Activated gamma-delta T cell treated with Interleukin-2 at 50 U/mL for 16 hours (primary cell): Measurements from ENCODE around the gene SLC15A4.

Source experiments
- DNase-seq: peaks from one replicate; pipeline ENCODE4 v3.0.0-alpha.2; 2020

The SLC15A4 gene

GRCh38 chr12:128792398-128792797, 31.4 kb downstream of the SLC15A4 start:
- no peak for DNase-seq

- no peak for DNase-seq
Observed at GRCh38 chr12:128791395-128792322, 32.1 kb downstream of the SLC15A4 start.

- no peak for DNase-seq
Observed at GRCh38 chr12:128790653-128791373, 32.9 kb downstream of the SLC15A4 start.

- DNase-seq: no peak
Observed at GRCh38 chr12:128790221-128790620, 33.5 kb downstream of the SLC15A4 start.

DNA sequence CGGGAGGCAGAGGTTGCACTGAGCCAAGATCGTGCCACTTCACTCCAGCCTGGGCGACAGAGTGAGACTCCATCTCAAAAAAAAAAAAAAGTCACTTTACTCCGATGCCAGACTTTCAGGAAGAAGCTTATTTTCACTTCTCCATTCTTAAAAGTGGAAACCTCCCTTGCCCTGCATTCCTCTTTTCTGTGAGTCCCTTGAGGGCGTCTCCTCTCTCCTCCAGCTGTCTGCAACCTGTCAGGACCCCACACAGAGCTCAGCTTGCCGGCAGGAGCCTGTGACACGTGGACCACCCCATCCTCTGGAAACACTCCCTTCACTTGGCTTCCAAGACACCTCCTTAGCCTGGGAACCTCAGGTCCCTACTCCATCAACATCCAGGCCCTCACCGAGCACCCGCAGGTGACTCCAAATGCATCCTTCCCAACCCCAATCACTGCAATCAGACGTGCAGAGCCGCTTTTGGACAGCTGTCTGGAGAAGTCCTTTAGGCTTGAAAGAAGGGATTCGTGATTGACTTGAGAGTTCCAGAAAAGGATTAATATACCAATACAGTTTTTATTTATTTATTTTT, 34.3 kb downstream of the SLC15A4 start:
- no peak for DNase-seq

DNA sequence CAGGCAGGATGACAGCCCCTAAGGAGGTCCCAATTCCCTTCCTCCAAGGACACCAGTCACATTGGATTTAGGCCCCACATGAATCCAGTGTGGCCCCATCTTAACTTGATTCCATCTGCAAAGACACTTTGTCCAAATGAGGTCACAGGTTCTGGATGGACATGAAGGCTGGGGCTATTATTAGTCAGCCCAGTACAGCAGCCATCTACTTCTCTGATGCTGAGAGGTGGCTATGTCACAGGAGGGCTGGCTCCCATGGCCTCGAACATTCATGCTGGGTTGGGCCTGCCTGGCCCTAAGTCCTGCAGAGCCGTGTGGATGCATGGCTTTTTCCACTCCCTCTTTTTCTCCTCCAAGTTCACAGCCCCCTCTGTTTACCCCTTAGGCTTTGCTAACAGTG, 35.9 kb downstream of the SLC15A4 start:
- DNase-seq: no peak

DNA sequence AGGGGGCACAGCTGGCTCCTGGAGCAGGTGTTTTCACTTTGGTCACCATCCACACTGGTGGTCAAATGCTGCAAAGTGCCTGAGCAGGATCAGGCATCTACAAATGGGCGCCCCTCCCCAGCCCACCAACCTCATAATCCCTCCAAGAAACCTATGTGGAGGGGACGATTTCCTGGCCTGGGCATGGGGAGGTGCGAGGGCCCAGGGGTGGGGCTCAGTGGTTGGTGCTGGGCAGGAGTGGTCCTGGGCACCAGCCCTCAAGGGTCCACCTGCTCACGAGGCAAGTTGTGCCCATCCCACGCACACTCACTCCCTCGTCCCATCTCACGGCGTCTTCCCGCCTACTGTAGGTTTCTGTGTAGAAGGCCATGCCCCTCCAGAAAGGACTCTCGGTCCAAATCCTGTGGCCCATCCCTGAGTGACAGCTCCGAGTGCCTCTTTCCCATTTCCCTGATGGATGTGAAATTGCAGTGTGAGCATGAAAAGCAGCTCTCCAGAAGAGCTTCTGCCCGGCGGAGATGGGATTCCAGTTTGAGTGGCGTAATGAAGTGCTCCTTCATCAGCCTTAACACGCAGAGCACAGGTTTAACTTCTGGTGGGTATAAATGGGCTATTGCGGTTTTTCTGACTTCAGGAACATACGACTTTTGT, 36.9 kb downstream of the SLC15A4 start:
- DNase-seq: no peak

DNA sequence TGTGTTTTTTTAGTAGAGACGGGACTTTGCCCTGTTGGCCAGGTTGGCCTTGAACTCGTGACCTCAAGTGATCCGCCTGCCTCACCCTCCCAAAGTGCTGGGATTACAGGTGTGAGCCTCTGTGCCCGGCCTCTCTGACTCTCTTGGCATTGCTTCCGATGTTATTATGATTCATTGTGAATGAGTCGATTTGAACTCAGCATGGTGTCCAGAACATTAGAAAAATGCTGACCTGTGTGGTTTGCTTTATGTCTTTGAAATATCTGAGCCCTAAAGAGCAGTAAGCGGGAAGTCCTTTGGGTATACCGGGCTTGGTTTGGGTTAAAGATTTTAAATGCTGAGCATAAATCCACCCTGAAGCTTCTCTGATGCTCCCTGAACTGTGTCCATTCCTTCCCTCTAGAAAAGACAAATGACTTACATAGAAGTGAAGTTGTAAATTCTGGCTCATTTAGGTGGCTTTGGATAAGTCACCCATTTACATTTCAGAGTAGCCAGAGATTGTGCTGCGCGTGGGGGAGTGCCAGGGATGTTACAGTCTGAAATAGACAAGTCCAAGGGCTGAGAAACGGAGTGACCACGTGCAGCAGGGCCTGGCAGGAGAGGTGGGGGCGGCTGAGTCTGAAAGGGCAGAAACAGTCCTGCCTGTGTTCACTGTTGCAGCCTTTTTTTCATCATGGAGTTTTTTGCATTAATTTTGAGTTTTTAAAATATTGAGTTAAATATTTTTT, 39.6 kb downstream of the SLC15A4 start:
- DNase-seq: no peak

DNA sequence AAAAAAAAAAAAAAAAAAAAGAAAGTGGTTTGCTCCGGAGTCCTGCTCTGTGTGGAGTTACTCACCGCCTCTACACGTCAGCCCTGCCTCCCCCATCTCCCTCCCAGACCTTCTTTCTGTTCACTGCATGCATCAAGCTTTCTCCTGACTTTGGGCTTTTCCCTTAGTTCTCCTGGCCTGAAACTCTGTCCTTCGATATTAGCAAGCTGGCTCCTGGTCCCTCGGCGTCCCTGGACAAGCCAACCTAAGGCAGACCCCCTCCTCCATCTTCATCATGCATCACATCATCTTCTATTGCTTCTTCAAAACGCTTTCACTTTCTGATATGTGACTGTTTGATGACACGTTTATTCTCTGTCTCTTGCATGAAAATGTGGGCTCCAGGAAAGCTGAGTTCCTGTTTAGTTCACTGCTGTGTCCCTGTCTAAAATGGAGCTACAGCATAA, 40.6 kb downstream of the SLC15A4 start:
- DNase-seq: peak; percentile 23

- no peak for DNase-seq
Observed at GRCh38 chr12:128779901-128780300, 43.9 kb downstream of the SLC15A4 start.

DNA sequence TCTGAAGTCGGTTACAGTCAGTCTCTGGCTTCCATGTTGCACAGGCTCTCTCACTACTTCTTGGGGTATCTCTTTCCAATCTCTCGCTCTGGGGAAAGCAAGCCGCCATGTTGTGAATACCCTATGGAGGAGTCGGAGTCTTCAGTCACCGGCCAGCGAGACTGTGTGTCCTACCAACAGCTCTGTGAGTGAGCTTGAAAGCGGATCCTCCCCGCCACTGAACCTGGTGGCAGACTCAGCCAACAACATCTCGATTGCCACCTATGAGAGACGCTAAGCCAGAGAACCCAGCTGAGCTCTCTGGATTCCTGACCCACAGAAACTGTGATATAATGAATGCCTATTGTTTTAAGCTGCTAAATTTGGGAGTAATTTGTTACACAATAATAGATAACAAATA, 51.5 kb downstream of the SLC15A4 start:
- no peak for DNase-seq

GRCh38 chr12:128771681-128772080, 52.1 kb downstream of the SLC15A4 start:
- no peak for DNase-seq

DNA sequence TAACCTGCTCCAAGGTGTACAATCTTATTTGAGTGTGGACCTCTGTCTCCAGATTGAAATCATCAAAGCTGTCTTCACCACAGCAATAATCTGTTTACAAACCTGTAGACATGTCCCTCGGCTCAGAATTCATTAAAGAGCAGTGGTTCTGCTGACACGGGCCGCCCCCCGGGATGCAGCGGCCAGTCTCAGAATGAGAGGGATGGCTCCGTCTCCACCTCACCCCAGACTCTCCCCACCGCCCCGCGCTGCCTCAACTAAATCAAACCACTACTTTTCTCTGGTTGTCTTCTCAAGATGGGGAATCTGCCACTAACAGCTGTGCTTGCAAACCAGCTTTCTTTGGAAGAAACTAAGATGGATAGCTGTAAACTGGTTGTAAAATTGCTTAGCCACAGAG, 56.2 kb downstream of the SLC15A4 start:
- DNase-seq: no peak

DNA sequence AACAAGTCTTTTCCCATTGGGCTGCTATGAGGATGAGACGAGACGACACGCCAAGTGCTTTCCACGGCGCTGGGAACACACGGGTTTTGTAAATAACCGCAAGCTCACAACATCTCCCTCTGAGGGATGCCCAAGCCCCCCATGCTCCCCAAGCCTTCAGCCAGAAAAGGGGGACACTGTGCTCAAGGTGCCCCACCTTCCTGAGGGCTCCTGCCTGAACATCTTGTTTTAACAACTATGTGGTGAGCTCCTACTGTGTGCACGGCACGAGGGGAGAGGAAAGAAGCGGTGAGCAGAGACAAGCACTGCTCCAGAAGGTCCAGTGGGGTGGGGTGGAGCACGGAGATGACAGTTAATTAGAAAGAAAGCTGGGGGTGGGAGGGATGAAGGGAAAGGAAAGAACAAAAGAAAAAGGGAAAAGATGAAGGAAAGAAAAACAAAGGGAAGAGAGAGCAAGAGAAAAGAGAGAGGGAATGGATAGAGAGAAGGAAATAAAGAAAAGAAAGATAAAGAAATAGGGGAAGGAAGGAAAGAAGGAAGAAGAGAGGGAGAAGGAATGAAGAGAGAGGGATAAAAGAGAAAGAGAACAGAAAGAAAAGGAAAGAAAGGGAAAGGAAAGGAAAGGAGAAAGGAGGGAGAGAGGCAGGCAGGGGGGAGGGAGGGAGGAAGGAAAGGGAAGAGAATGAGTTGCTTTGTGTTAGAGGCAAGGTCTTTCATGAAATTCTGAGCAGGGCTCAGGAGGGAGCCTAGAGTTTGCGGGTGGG, 56.8 kb downstream of the SLC15A4 start:
- DNase-seq: no peak

DNA sequence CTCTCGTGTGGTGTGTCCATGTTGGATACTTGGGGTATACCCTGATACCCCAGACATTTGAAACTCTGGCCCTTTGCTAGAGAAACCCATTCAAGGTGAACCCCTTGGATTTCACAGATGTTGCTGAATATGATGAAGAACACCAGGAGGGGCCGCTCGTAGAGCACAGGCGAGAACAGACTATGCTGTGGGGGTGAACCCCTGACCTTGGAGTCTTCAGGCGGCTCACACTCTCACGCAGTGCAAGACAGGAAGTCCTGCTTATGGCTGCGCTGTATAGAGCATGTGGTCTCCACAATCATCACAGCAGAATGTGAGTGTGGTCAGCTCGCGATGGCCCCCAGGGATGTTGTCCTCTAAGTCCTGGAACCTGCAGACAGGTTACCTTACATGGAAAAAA, 60.4 kb downstream of the SLC15A4 start:
- peak; percentile 14 for DNase-seq

DNA sequence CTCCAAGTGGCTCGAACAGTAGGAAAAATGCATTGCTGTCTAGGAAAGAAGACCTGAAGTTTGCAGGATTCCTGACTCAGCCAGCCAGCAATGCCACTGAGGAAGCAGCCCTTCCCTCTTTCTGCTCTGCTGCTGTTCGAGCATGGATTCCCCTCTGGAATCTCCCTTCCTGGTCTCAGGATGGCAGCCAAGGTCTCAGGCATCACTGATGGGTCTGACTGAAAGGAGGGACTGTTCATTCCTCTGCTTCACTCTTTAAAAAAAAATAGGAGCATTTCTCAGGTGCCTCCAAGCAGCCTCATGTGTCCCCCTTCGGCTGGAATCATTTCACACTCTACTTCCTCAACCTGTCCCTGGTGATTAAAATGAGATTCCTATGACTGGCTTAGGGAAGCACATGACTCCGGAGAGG, 62.4 kb downstream of the SLC15A4 start:
- no peak for DNase-seq

GRCh38 chr12:128755566-128755965, 68.2 kb downstream of the SLC15A4 start:
- DNase-seq: no peak

DNA sequence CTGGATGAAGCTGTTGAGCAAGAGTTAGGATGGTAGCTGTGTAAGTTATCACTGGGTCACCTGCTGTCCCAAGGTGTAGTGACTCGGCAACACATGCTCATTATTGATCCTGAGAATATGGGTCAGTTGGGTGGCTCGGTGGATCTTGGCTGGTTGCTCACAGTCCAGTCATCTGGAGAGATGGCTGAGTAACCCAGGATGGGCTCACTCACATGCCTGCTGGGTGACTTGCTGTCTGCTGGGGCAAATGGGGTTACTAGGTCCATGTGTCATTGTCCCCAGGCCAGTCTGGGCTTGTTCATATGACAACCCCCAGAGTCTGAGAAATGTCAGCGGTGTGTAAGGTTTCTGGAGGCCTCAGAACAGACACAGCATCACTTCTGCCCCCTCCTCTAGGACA, 69.5 kb downstream of the SLC15A4 start:
- DNase-seq: no peak

DNA sequence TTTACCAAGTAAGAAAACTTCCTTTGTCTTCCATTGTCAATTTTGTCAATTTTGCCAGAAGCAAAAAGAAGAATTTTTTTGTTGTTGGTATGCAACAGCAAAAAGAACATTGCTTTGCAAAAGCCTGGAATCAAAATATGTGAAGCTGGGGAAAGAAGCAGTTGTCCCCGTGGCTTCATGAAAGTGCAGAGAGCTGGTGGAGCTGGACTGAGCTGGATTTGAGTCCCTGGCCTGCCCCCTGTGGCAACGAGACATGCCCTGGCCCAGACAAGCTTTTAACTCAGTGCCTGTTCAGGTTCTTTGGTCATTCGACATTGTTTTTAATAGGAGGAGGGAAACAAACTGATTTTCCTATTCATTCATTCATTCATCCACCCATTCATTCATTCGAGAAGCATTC, 70.3 kb downstream of the SLC15A4 start:
- DNase-seq: no peak

- DNase-seq: no peak
Observed at GRCh38 chr12:128752386-128752785, 71.4 kb downstream of the SLC15A4 start.

GRCh38 chr12:128747441-128747840, 76.3 kb downstream of the SLC15A4 start:
- no peak for DNase-seq
